NCI-H2081 (cell line): ENCODE results near the gene VWC2.
"Not testable (repeated sequence)": the region's sequence is repeated elsewhere in the genome, so short reads cannot be mapped to it uniquely, and the experiment has no call there.

Source experiments
- DNase-seq, 2 experiments: peaks; one replicate each; lab custom pipeline; 2025; lab: John Stamatoyannopoulos, UW

The VWC2 gene

GRCh38 chr7:49851614-49851934 lies 78.1 kb downstream of the VWC2 start:
- DNase-seq = not testable (repeated sequence)

GRCh38 chr7:49852619-49853462 lies 79.4 kb downstream of the VWC2 start:
- peak; percentile 49 to 59 for DNase-seq

- no peak for DNase-seq
Observed at GRCh38 chr7:49855281-49855980, 82.0 kb downstream of the VWC2 start.

- DNase-seq = no peak
Observed at GRCh38 chr7:49860293-49860692, 86.9 kb downstream of the VWC2 start.

- no peak for DNase-seq
Observed at GRCh38 chr7:49866076-49866735, 92.8 kb downstream of the VWC2 start.

GRCh38 chr7:49866910-49867309 lies 93.5 kb downstream of the VWC2 start:
- DNase-seq = no peak

GRCh38 chr7:49873420-49873819 lies 100.0 kb downstream of the VWC2 start:
- no peak for DNase-seq

GRCh38 chr7:49875336-49875735 lies 101.9 kb downstream of the VWC2 start:
- no peak for DNase-seq

- no peak for DNase-seq
Observed at GRCh38 chr7:49876202-49876601, 102.8 kb downstream of the VWC2 start.

- DNase-seq = no peak
Observed at GRCh38 chr7:49878089-49878488, 104.7 kb downstream of the VWC2 start.

- no peak for DNase-seq
Observed at GRCh38 chr7:49878627-49879026, 105.2 kb downstream of the VWC2 start.

GRCh38 chr7:49883933-49884332 lies 110.5 kb downstream of the VWC2 start:
- DNase-seq = no peak

- DNase-seq = no peak
Observed at GRCh38 chr7:49885593-49886285, 112.3 kb downstream of the VWC2 start.

GRCh38 chr7:49892481-49892880 lies 119.0 kb downstream of the VWC2 start:
- DNase-seq = no peak

- DNase-seq = no peak
Observed at GRCh38 chr7:49893131-49893530, 119.7 kb downstream of the VWC2 start.

- no peak for DNase-seq
Observed at GRCh38 chr7:49894543-49894942, 121.1 kb downstream of the VWC2 start.

- no peak for DNase-seq
Observed at GRCh38 chr7:49911909-49912308, 138.5 kb downstream of the VWC2 start.

GRCh38 chr7:49926720-49927119 lies 153.3 kb downstream of the VWC2 start:
- no peak for DNase-seq

GRCh38 chr7:49927631-49928030 lies 154.2 kb downstream of the VWC2 start:
- DNase-seq = no peak

- no peak for DNase-seq
Observed at GRCh38 chr7:49928787-49929186, 155.3 kb downstream of the VWC2 start.

- DNase-seq = no peak
Observed at GRCh38 chr7:49931627-49932026, 158.2 kb downstream of the VWC2 start.

GRCh38 chr7:49937608-49938007 lies 164.2 kb downstream of the VWC2 start:
- DNase-seq = no peak
